PC-9 (cell line): ENCODE measurements around the gene ZNF101. TPM values are rescaled to one million over a fixed set of nuclear protein-coding genes. Genes with fewer than 3 reads are reported as not detected.

Experiments used
- BruUV-seq: library from RNA; stranded (reverse); fragments of 400-500 nt; replicated peaks from 2 replicates; lab custom pipeline; 2021; lab: Mats Ljungman, UMichigan
- CTCF ChIA-PET: fragments of 300-600 bp; sonication (Branson Sonifier 250); formaldehyde crosslinking; loops from one replicate; lab custom pipeline; 2022; ENCODE audit warnings: antibody characterized with exemption; lab: Charles Lee
- POLR2A ChIA-PET: fragments of 300-600 bp; sonication (Branson Sonifier 250); formaldehyde crosslinking; loops from one replicate; lab custom pipeline; 2022; ENCODE audit warnings: antibody characterized with exemption; ENCODE audit not compliant: unreplicated experiment; lab: Charles Lee
- DNase-seq, 2 experiments: peaks; one replicate each; pipeline versions ENCODE4 v3.0.0 to v3.0.0-alpha.2; 2015 to 2022; ENCODE audit warnings: mixed read lengths in 1 of 2
- H2AFZ ChIP-seq: fragments of 200-600 bp; sonication (generic); 2 replicates; pipeline ENCODE4 v1.8.1; 2017; ENCODE audit warnings: antibody characterized with exemption
- H3F3A ChIP-seq: fragments of 200-600 bp; sonication (generic); 2 replicates; pipeline ENCODE4 v1.8.1; 2017; ENCODE audit warnings: antibody characterized with exemption, mild to moderate bottlenecking, low read depth; ENCODE audit not compliant: insufficient read depth
- H3K27ac ChIP-seq: fragments of 200-600 bp; sonication (generic); 2 replicates; pipeline ENCODE4 v1.6.1; 2016; ENCODE audit warnings: mixed run types
- H3K27me3 ChIP-seq: fragments of 200-600 bp; sonication (generic); 2 replicates; pipeline ENCODE4 v1.6.1; 2016; ENCODE audit warnings: low read depth, mixed run types; ENCODE audit not compliant: insufficient read depth
- H3K36me3 ChIP-seq: fragments of 200-600 bp; sonication (generic); 2 replicates; pipeline ENCODE4 v1.6.1; 2016; ENCODE audit warnings: low read depth, mixed run types
- H3K4me1 ChIP-seq: fragments of 200-600 bp; sonication (generic); replicated peaks from 2 replicates; pipeline ENCODE4 v1.6.1; 2016; ENCODE audit warnings: mixed run types; ENCODE audit not compliant: insufficient read depth
- H3K4me2 ChIP-seq: fragments of 200-600 bp; sonication (generic); 2 replicates; pipeline ENCODE4 v1.6.1; 2017; ENCODE audit warnings: mixed run types
- H3K4me3 ChIP-seq: fragments of 200-600 bp; sonication (generic); 2 replicates; pipeline ENCODE4 v1.6.1; 2016; ENCODE audit warnings: mixed run types
- H3K79me2 ChIP-seq: fragments of 200-600 bp; sonication (generic); 2 replicates; pipeline ENCODE4 v1.6.1; 2017; ENCODE audit warnings: low read depth, mixed run types
- H3K9me2 ChIP-seq: fragments of 200-600 bp; sonication (generic); 2 replicates; pipeline ENCODE4 v1.8.1; 2017; ENCODE audit warnings: mild to moderate bottlenecking; ENCODE audit not compliant: insufficient read depth
- H3K9me3 ChIP-seq: fragments of 200-600 bp; sonication (generic); 2 replicates; pipeline ENCODE4 v1.8.1; 2016; ENCODE audit warnings: low read depth; ENCODE audit not compliant: insufficient read depth
- H4K20me1 ChIP-seq: fragments of 200-600 bp; sonication (generic); 2 replicates; pipeline ENCODE4 v1.8.1; 2017; ENCODE audit not compliant: insufficient read depth
- EZH2 ChIP-seq: fragments of 200-600 bp; sonication (generic); IDR thresholded peaks from 2 replicates; pipeline ENCODE4 v1.8.0; 2017; ENCODE audit warnings: antibody characterized with exemption, low read depth
- intact Hi-C: fragments of 100-400 bp; cut with micrococcal nuclease; formaldehyde crosslinking; loops from one replicate; pipeline ENCODE4 v1.10.0; 2022; ENCODE audit not compliant: unreplicated experiment
- total RNA-seq: library from RNA; stranded (reverse); gene quantifications from 2 replicates; pipeline ENCODE4 v1.2.3, GENCODE V29; 2021
- TF ChIP-seq, protein P1 (sequence below): fragments of 200-600 bp; sonication (generic); conservative IDR thresholded peaks from 2 replicates; pipeline ENCODE4 v1.6.1; 2017; ENCODE audit warnings: mixed run types, antibody characterized with exemption, mild to moderate bottlenecking, moderate library complexity

Gene ZNF101
- total RNA-seq, 1 experiment from 2014 or later = 9.3 TPM

DNA sequence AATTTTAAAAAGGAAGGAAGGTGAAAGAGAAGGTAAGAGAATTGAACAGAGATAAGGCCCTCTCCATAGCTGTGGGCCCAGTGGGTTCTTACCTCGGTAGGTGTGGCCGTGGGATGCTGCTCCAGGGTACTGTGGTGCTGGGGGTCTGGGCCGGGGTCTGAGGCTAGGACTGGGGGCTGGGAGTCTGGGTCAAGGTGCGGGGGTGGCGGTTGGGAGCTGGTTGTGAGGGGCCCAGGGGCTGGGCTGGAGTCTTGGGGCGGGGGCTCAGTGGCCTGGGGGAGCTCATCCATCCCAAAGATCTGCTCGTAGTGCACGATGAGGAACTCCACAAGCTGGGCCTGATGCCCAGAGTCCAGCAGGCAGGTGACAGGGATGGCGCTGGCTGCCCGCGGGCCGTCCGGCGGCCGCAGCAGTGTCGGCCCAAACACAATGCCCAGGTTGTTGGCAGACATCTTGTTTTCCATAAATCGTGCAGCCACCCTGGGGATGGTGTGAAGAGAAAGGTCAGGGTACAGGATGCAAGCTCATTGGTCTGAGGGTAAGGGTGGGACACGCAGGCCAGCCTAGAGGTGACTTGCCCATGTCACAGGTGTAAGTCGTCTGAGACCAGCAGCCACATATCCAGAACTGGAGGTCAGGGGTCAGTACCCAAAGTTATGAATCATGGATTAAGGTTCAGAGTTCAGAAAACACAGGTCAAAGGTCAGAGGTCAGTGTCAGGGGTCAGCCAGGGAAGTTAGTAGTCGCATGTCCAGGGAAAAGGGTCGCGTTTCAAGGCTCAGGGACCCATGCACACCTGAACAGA is 34.7 kb upstream of the ZNF101 start:
- Histone ChIP-seq H3K4me1 (no peaks in the 10 kb centered on the region), H3K4me2 (no peak overlapping the region), H3K27me3 (no peaks in the 10 kb centered on the region), H4K20me1 (no peaks in the 10 kb centered on the region), H2AFZ (no peak overlapping the region), H3K36me3 (peaks cover 12% of the 10 kb centered on the region; the same call in 1 of the 2 replicates), H3K9me3 (no peaks in the 10 kb centered on the region), H3K79me2 (no peaks in the 10 kb centered on the region), H3F3A (peaks cover 28% of the 10 kb centered on the region; the same call in 1 of the 2 replicates), H3K4me3 (no peak overlapping the region), H3K27ac (no peak overlapping the region), H3K9me2 (no peaks in the 10 kb centered on the region)
- intact Hi-C loops = no loop called here
- ChIA-PET CTCF (no interaction called here), POLR2A (no interaction called here)
- DNase-seq = no peak
- TF ChIP-seq, protein P1, sequence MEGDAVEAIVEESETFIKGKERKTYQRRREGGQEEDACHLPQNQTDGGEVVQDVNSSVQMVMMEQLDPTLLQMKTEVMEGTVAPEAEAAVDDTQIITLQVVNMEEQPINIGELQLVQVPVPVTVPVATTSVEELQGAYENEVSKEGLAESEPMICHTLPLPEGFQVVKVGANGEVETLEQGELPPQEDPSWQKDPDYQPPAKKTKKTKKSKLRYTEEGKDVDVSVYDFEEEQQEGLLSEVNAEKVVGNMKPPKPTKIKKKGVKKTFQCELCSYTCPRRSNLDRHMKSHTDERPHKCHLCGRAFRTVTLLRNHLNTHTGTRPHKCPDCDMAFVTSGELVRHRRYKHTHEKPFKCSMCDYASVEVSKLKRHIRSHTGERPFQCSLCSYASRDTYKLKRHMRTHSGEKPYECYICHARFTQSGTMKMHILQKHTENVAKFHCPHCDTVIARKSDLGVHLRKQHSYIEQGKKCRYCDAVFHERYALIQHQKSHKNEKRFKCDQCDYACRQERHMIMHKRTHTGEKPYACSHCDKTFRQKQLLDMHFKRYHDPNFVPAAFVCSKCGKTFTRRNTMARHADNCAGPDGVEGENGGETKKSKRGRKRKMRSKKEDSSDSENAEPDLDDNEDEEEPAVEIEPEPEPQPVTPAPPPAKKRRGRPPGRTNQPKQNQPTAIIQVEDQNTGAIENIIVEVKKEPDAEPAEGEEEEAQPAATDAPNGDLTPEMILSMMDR = no peak
- TF ChIP-seq EZH2 = no peak
- BruUV-seq = no TSS peak

DNA sequence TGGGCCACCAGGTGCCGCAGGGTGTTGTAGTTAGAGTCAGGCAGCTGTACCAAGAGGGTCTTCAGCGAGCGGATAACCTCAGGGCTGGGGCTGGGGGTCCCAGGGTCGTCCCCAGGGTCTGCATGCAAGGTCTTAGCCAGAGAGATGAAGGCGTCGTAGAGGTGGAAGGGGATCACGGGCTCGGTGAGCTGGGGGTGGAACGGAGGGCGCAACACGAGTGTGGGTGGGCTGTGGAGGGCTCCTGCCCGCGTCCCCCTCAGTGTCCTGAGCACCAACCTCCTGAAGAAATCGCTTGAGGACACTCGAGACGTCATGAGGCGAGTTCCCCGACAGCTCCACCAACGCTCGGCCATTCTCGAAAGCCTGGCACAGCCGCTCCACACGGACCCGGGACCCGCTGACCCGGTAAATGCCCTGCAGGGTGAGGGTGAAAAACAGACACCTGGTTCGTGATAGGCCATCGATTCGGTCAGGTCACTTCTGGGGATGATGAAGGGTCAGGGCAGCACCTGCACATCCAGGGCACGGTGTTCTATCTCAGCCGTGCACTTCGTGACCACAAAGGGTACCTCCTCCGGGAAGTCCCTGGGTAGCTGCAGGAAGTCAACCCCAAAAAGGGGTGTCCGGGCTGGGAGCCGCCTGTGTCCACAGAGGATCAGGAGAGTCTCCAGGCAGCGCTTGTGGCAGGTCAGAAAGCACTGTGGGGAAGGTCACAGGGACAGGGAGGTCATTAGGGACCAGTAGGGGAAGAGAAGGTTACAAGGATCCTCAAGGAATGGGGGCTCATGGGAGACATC is 33.9 kb upstream of the ZNF101 start:
- Histone ChIP-seq H3K36me3 (peaks cover 12% of the 10 kb centered on the region; the same call in 1 of the 2 replicates), H3K9me2 (no peaks in the 10 kb centered on the region), H3K79me2 (no peaks in the 10 kb centered on the region), H3K9me3 (no peaks in the 10 kb centered on the region), H4K20me1 (no peaks in the 10 kb centered on the region), H3K27ac (no peak overlapping the region), H3F3A (peaks cover 21% of the 10 kb centered on the region; the same call in 1 of the 2 replicates), H2AFZ (no peak overlapping the region), H3K4me1 (no peaks in the 10 kb centered on the region), H3K27me3 (no peaks in the 10 kb centered on the region), H3K4me2 (no peak overlapping the region), H3K4me3 (no peak overlapping the region)
- no peak for DNase-seq
- TF ChIP-seq, protein P1 = no peak
- no peak for TF ChIP-seq EZH2
- ChIA-PET POLR2A (no interaction called here), CTCF (no interaction called here)
- intact Hi-C loops = no loop called here
- BruUV-seq = no TSS peak

DNA sequence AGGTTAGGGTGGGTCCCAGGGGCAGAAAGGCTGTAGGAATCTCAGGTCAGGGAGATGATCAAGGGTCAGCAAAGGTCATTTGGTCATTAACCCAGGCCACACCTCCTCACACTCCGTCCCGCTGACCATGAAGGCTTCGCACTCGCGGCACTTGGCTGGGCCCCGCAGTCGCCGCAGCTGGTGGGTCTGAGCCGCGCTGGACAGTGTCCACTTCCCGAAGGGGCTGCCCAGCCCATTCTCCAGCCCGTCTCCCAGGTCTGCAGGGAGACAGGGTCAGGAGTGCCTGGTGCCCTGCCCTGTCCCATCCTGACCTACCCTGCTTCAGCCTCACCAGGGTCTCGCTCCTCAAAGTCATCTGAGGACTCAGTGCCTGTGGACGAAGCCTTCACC is 33.3 kb upstream of the ZNF101 start:
- Histone ChIP-seq H3K36me3 (peaks cover 12% of the 10 kb centered on the region; the same call in 1 of the 2 replicates), H3K9me2 (no peaks in the 10 kb centered on the region), H3K4me2 (no peak overlapping the region), H3K27me3 (no peaks in the 10 kb centered on the region), H2AFZ (no peak overlapping the region), H3K4me1 (no peaks in the 10 kb centered on the region), H3K9me3 (no peaks in the 10 kb centered on the region), H4K20me1 (no peaks in the 10 kb centered on the region), H3K4me3 (no peak overlapping the region), H3K79me2 (no peaks in the 10 kb centered on the region), H3K27ac (no peak overlapping the region), H3F3A (peaks cover 22% of the 10 kb centered on the region; the same call in 1 of the 2 replicates)
- ChIA-PET CTCF (no interaction called here), POLR2A (no interaction called here)
- no peak for DNase-seq
- no TSS peak for BruUV-seq
- TF ChIP-seq, protein P1 = no peak
- TF ChIP-seq EZH2 = no peak
- intact Hi-C loops = no loop called here
